ENCODE measurements around the gene FAM120A. TPM values are rescaled to one million over a fixed set of nuclear protein-coding genes. Genes with fewer than 3 reads are reported as not detected.

The FAM120A gene
- total and polyA plus RNA-seq, 2 of the 13 experiments (the other 11 are each of a cell fraction or from before 2014, with no cell fraction given) = 41.3 to 44.4 TPM

- no peak overlapping the region for H3K27ac ChIP-seq (ENCODE audit: extremely low read length, insufficient read depth, low read length)
- POLR2A ChIA-PET = interaction anchor here (0.9 kb wide), 1 partner anchor 11 kb away, joined by 5 read pairs; no protein-coding TSS in a partner anchor
- DNase-seq (ENCODE audit: low spot score) = no peak
Measured at GRCh38 chr9:93593144-93593658, 141.7 kb downstream of the FAM120A start.

More at GRCh38 chr9:93593144-93593658, 141.7 kb downstream of the FAM120A start:
- Histone ChIP-seq H2AFZ (ENCODE audit: low read length) (no peak overlapping the region), H3K4me1 (ENCODE audit: insufficient read depth, low read length) (peaks cover 51% of the 10 kb centered on the region), H3K79me2 (ENCODE audit: insufficient read depth, low read length) (peaks cover 21% of the 10 kb centered on the region), H3K27me3 (ENCODE audit: control insufficient read depth in 1 of 2, insufficient read depth in 2 of 2, low read length in 2 of 2) (no peaks in the 10 kb centered on the region), H3K36me3 (replicated peaks in 1 of 2; ENCODE audit: control insufficient read depth in 1 of 2, insufficient read depth in 2 of 2, low read length in 2 of 2) (no peaks in the 10 kb centered on the region), H4K20me1 (ENCODE audit: insufficient read depth, low read length) (no peaks in the 10 kb centered on the region; the same call in 1 of the 2 replicates), H3K9ac (ENCODE audit: insufficient read depth, low read depth, low read length) (no peak overlapping the region), H3K4me3 (replicated peaks in 1 of 3; ENCODE audit: insufficient read depth in 1 of 3, low read depth in 2 of 3, low read length in 3 of 3) (no peak overlapping the region), H3K9me3 (ENCODE audit: low read length) (no peaks in the 10 kb centered on the region), H3K4me2 (ENCODE audit: low read depth, low read length) (no peak overlapping the region)
- CTCF ChIA-PET (ENCODE audit: low intra/inter-chr PET ratio, low total read pairs) = interaction anchor here (1.5 kb wide), 1 partner anchor 27 kb away, joined by 7 read pairs; no protein-coding TSS in a partner anchor
- FAIRE-seq = no peak
- in situ Hi-C loops (cut with HindIII; ENCODE audit: extremely low pct_ligation_motif_present, low pct_unique_long_range_greater_than_20kb) (no loop called here), intact Hi-C loops (cut with micrococcal nuclease; ENCODE audit: unreplicated experiment) (no loop called here)
- BruUV-seq (replicated peaks) = no TSS peak
- no peak for ATAC-seq
- TF ChIP-seq ZBTB25 (CRISPR knock-in tag; IDR thresholded peaks at IDR 0.05) (no peak), PHF21A (CRISPR knock-in tag; IDR thresholded peaks at IDR 0.05) (no peak), ZBTB49 (CRISPR knock-in tag; IDR thresholded peaks at IDR 0.05; ENCODE audit: borderline replicate concordance) (no peak), RFX3 (CRISPR knock-in tag; IDR thresholded peaks at IDR 0.05) (no peak), KMT2A (CRISPR knock-in tag; IDR thresholded peaks at IDR 0.05) (no peak), ETV6 (CRISPR knock-in tag; conservative IDR thresholded peaks at IDR 0.05) (no peak), MBD4 (IDR thresholded peaks at IDR 0.05; ENCODE audit: borderline replicate concordance, low read length) (no peak), ZBED4 (CRISPR knock-in tag; IDR thresholded peaks at IDR 0.05; ENCODE audit: borderline replicate concordance) (no peak)
- 74% methylated on average over 2 of the region's 2 CpGs for WGBS (ENCODE audit: low lambda C conversion rate)

Data from HepG2 (cell line).